Embryonic facial prominence (tissue), 1 donor: ENCODE measurements around the gene KRCC1.
A peak's percentile ranks its signal among the peaks of the same experiment; 100 is the strongest.
"Not testable (repeated sequence)": the region's sequence is repeated elsewhere in the genome, so short reads cannot be mapped to it uniquely, and the experiment has no call there.

Source experiments
- DNase-seq: peaks from one replicate; pipeline ENCODE4 v3.0.0-alpha.2; 2016; ENCODE audit errors: extremely low spot score

Gene KRCC1

DNA sequence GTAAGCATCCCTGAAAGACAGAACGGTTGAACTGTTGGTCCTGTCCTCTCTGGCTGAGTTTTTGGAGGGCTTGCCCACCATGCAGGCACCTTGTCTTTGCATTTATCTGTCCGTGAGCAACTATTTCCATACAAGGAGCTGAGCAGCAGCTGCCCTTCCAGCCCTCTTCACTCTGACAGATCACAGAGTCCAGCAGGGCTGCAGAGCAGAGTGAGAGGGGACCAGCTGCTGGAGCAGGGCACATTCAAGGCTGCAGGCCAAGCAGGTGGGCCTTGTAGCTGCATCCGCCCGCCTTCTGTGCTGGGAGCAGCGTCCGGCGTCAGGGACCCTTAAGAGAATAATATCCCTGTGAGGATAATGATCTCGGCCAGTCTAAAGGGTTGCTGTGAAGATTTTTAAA lies 21.5 kb upstream of the KRCC1 start:
- DNase-seq, result no peak

DNA sequence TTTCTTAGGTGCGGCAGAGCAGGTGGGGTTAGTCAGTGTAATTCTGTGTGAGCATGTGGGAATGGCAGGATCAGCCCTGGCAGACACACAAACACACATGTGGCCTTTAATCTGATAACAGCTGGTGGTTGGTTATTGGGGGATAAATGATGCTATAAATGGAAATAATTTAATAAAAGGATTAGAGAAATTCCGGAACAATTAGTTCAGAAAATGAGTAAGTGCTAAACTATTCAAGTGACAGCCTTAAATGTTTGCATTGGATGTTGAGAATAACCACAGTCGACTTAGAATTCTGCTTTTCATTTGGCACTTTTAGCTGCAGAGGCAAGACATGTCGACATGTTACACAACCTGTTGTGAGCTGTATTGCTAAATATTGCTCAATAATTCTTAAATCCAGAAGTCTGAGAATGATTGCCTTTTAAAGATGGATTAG lies 19.3 kb upstream of the KRCC1 start:
- DNase-seq, result no peak

DNA sequence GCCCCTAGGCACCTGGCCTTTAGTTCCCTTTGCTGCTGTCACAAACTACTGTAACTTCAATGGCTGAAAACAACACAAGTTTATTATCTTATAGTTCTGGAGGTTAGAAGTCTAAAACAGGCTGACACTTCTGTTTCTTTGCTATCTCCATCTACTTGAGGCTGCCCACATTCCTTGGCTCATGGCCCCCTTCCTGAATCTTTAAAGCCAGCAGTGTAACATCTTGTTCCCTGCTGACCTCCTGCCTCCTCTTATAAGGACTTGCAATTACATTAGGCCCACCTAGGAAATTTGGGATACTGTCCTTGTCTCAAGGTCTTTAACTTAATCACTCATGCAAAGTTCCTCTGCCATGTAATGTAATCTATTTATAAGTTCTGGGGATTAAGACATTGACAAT lies 18.6 kb upstream of the KRCC1 start:
- DNase-seq, result no peak

DNA sequence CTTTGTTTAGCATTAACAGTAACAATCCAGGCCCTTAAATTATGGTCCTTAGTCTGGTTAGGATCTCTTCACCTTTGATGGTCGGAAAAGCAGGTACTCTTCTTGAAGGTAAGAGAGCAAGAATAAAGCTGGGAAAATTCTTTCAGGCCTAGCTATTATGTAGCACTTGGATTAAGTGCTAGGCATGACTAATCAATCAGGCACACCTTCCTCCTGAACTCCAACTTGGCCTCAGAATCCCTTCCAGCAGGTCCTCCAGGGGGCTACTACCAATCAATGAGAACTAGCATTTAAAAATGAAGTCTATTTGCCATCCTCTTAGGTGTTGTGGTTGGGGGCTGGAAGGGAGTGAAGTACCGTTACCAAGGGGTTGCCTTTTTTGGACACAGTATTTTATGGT lies 15.8 kb upstream of the KRCC1 start:
- DNase-seq, result no peak

DNA sequence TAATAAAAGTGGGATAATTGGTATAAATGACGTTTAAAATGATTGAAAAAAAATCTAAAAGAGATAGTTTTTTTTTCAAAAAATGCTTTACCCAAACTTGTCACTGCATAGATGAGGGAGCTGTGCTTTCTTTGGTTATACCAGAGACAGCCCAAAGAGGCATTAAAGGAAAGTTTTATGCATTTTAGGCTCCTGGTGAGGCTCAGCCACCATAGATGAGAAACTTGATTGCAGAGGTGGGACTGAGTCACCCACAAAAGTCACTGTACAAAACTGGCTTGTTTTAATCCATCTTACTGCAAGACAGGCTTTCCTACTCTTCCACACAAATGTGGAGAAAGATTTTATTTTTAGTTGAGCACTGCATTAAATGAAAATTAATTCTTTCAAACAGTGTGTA lies 14.5 kb upstream of the KRCC1 start:
- no peak for DNase-seq

DNA sequence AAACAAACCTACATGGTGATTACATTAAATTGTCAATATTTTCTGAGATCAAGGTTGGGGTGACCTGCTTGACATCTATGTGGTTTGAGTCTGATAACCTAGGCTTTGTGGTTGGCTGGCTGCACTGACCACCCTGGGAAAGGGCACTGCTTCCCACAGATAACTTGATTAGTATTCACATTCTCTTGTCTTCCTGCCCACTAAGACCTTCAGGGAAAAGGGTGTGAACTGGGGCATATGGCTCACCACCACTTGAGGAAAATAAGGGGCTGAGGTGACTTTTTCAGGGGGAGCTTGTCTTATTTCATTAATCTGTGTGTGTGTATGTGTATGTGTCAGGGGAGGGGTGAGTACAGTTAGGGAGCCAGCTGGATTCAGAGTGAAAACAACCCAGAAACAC lies 13.5 kb upstream of the KRCC1 start:
- no peak for DNase-seq

DNA sequence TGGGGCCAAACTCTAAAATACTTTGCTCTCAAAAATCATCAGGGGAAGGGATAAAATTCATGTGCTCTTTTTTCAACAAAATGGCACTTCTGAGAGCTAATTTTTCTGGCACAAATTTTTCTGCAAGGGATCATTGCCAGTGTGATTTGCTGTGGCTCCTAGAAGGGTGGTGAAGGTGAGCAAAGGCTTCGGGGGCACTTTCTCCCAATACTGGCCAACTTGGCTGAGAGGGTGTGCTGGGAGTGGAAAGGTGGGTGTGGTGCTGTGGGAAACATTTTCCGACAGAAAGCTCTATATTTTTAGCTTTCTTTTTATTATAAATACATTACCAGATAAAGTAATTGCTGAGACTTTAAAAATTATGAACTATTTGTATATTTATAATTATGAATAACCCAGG lies 12.5 kb upstream of the KRCC1 start:
- no peak for DNase-seq

DNA sequence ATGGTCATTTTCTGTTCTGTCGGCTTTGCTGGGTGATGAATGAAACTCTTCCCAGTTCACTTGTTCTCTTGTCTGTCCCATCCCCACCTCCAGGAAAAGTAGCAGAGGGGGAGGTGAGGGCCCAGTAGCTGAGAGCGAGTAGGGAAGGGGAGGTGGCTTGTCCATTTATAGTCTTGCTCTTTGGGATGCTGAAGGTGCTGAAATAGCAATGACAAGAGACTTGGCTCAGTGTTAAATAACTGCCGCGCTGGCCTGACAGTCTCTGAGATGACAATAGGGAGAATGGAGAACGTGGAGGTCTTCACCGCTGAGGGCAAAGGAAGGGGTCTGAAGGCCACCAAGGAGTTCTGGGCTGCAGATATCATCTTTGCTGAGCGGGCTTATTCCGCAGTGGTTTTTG lies 12.0 kb upstream of the KRCC1 start, which contains the start of gene SMYD1:
SMYD1 (plus strand) TSS at position 228 of the 400 bp plus-strand sequence; CDS start at position 268, 40 bp downstream.
- no peak for DNase-seq

DNA sequence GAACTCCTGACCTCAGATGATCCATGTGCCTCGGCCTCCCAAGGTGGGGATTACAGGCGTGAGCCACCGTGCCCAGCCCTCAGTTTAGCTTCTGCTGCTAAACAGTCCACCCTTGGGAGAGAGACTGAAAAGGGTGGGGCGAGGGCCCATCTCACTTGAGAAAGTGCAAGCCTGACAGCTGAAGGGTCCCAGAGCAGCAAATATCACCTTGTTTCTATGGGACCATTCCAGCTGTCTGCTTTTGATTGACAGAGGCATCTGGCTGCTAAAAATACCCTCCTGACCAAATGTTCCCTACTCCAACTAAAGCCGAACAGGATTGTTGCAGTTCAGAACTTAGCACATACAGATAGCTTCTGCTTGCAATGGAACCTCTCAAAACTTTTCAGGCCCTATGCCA lies 11.6 kb upstream of the KRCC1 start:
- no peak for DNase-seq

DNA sequence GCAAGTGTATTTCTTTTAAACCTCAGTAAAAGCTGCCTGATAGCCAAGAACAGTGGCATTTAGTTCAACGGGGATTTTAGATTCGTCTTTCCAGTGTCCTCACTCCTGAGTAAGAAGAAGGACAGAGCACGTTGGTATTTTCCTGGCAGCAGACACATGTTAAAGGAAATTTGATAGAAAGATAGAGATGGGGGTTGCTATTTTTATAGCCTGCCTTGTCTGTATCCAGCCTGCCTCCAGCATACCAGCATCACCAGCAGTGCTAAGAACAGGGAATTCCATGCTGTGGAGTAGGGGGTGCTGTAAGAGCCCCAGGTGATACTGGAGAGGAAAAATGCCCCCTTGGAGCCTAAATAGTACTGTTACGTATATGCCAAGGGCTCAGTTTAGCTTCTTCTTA lies 11.0 kb upstream of the KRCC1 start:
- DNase-seq, result no peak

DNA sequence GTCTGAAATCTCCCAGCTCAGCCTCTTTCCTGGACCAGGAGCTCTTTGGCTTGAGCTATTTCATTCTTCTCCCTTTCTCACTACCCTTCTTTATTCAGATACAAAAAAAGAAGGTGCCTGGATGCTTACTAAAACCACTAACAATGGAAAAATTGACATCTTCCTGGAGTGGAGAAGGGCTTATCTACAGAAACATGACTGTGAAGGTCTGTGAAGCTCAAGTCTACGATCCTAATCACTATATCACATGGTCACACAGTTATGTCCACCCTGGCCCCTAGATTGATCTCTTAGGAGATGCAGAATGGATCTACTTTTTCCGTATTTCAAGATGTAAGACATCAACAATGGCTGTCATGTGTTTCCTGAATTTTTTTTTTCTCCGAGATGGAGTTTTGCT lies 5.7 kb upstream of the KRCC1 start:
- no peak for DNase-seq

DNA sequence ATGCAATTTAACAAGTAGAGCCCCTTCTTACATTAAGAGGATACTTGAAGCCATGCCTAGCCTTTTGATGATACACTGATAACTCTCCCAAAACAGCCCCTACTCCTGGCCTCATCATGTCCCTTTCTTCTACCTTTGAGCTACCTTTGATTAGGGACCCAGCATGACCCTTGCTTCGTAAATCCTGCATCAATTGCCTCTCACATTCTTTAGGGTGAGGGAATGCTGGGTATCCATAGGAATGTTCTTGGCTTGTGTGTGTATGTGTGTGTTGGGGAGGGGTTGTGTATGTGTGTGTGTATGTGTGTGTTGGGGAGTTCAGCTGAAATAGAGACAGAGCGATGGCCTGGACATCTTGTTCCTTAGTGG lies 5.3 kb upstream of the KRCC1 start:
- no peak for DNase-seq

DNA sequence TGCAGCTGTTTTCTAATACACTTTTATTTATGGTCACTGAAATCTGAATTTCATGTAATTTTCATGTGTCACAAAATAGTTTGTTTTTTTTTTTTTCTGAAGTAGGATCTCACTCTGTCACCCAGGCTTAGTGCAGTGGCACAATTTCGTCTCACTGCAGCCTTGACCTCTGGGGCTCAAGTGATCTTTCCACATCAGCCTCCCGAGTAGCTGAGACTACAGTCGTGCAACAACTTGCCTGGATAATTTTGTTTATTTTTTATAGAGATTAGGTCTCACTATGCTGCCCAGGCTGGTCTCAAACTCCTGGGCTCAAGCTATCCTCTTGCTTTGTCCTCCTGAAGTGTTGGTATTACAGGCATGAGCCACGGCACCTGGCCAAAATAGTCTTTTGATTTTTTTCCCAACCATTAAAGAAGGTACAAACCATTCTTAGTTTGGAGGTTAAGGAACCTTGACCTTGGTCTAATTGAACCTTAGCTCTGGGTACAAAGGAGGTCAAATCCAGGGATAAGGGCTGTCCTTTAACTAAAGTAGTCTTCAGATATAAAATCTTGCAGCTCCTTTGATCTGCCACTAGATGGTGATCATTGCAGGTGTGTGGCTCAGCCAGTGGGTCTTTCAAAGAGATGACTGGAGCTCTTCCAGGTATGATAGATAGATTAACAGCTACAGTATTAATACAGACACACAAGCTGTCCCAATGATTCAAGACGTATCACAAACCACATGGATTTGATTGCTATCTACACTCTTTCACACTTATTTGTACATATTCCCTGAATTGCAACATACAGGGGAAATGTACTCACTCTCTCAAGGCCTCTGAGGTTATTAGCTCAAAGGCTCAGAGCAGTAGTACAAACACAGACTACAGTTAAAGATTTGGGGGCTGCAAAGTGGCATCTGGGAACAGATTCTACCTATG lies 4.7 kb upstream of the KRCC1 start:
- DNase-seq, result peak; percentile 25

DNA sequence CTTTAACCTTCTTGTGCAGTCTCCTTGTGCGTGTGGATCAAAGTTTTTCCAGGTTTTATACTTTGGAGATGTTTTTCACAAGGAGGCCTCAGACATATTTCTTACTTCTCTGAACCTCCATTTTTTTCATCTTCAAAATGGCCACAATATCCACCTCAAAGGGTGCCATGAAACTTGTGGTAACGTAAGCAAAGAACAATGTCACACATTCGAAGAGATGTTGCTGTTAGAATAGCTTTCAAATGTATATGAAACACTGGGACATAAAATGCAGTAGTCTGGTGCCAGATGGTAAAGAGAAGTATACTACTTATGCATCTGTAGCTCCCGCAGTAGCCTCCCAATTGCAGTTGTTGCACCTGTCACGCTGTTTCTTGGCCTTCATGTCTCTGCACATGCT lies 2.6 kb upstream of the KRCC1 start:
- no peak for DNase-seq

DNA sequence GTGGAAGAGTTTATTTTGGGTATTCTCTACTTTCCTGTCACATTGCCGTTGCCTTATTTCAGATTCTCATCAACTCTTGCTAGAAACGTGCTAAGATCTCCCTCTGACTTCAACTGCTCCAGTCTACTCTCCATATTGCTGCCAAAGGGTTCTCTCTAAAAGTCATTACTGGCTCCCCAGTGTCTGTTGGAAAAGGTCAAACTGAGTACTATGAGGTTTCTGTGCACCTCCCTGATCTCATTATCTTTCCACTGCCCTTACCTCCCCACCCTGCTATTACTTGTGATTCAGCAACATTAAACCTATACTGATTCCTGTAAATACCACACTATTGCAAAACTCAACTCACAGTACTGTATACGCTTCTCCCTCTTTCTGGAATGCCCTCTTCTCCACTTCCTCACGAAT lies 1.9 kb upstream of the KRCC1 start:
- no peak for DNase-seq

DNA sequence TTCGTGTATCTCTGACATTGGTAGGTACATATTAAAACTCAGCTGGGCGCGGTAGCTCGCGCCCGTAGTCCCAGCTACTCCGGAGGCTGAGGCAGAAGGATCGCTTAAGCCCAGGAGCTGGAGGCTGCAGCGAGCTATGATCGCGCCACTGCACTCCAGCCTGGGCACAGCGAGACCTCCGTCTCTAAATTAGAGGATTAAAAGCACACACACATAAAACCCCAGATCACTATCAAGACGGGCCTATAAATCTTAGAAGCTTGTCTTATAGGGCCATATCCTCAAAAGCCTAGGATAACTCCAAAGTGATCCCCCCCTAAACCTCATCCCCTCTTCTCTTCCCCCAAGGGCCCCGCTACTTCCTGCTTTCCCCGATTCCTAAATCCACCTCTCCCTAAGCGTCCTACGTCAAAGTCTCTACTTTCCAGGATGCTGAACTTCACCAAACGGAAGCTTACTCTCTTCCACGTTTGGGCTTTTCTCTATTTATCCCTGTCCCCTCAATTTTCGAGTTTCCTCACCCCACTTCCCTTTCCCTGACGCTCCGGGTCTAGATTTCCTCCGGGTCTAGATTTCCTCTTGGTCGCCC lies 707 bp downstream of the KRCC1 start:
- DNase-seq, result peak; percentile 34

DNA sequence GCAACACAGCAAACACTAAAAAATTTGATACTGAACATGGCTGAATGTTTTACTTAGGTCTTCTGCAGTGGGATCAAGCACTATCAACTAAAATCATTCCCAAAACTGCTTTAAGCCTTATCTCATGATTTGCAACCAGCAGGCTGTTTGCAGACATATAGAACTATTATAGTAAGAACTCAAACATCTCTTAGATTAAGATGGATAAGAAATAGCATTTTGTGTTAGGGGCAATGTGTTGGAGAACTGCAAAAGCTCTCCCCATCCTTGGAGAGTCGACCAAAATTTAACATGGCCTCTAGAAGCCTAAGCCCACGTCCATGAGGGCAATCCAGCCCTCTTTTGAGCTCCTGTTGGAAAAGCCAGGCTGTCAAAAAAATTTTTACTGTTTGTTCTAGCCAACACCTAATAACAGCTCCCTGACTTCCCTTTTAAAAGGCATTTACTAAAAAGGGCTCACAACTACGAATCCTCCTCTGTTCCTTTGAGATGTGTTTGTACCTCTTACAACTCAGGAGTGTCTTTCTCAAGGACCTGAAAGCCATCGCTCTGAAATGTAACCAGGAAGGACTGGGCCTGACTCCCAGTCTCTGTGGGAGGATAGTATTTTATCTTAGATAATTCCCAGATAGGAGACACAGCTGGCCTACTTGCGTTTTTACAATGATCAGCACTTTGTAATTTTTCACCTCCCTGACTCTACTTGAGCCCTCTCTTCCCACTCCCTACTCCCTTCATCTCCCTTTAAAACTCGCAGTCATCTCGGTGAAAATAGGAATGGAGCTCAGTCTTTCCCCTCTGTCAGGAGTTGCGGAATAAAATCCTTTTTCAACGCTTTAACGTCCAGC lies 1.4 kb downstream of the KRCC1 start:
- DNase-seq, result no peak

DNA sequence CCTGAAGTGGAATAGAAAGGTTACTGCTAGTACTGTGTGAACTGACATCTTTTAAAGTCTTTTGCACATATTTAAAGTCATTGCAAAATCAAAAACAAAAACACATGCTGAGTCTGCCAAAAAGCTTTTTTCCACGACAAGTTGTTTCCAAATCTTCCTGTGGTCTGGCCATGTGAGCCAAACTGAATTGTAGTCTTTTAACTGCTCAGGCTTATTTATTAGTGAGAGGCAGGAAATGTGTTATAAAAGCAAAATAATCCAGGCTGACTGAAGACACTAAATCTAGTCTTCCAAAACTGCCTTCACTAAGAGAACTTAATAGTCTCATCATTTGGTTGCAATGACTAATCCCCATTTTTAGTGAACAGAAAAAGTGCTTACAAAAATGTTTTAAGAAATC lies 2.3 kb downstream of the KRCC1 start:
- DNase-seq, result no peak

DNA sequence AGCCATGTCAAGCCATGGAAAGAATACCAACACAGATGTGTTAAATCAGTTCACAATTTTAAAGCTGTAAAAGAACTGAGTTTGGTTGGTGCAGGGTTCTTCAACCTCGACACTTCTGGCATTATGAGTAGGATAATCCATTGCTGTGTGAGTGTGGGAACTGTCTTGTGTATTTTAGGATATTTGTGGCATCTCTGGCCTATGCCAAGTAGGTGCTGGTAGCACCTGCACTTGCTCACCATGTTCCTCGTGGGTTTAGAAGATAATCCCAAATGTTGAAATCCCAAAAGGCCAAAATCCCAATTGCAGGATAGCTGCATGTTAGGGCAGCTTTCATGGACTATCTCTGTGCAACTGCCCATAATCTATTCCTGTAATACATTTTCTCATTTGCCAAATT lies 3.8 kb downstream of the KRCC1 start:
- DNase-seq, result no peak

DNA sequence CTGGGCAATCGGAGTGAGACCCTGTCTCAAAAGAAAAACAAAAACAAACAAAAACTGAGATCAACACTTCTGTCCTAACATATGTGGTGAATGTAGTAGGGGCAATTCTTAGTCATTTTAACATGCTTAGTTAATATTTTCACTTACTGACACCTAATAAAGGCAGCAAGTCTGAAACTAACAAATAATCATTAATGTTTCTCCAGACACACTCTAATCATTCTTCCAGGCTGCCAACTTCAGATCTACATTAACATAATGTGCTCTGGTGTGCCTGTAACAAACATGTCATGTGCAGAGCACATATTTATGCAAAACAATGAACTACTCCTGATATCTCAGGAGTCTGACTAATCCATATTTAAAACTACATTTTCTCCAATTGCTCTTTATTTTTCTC lies 6.0 kb downstream of the KRCC1 start:
- DNase-seq, result no peak

DNA sequence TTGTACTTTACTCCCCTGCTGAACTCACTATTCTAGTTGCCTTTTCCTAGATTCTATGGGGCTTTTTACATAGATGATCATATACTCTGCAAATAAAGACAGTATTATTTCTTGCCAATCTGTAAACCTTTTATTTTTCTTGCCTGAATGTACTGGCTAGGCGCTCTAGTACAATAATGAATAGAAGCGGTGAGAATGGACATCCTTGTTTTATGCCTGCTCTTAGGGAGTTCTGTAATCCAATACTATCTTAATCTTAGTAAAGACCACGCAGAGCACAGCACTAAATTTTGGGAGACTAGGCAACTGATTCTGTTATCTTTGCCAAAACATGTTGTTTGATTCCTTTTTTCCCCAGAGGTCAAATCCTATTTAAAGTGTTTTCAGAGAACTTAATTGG lies 7.0 kb downstream of the KRCC1 start:
- no peak for DNase-seq

DNA sequence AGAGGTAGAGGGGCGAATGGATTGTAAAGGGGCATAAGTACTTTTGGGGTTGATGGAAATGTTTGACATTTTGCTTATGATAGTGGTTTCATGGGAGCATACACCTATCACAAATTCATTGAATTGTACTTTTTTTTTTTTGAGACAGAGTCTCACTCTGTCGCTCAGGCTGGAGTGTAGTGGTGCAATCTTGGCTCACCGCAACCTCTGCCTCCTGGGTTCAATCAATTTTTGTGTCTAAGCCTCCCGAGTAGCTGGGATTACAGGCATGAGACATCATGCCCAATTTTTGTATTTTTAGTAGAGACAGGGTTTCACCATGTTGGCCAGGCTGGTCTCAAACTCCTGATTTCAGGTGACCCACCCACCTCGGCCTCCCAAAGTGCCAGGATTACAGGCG lies 10.0 kb downstream of the KRCC1 start:
- not testable (repeated sequence) for DNase-seq

DNA sequence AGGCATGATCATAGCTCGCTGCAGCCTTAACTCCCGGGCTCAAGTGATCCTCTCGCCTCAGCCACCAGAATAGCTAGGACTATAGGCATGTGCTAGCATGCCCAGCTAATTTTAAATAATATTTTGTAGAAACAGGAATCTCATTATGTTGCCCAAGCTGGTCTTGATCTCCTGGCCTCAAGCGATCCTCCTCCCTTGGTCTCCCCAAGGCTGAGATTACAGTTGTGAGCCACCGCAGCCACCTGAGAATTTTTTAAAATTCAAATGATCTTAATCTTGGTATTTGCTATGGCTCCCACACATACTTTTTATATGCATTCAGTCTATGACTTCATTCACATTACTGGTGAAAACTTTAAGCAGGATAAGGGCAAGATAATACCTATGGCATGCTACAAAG lies 13.1 kb downstream of the KRCC1 start:
- DNase-seq, result no peak
